ENCODE results near the gene DRC7. TPM values are rescaled to one million over a fixed set of nuclear protein-coding genes. Genes with fewer than 3 reads are reported as not detected.

DRC7 gene
- total RNA-seq, 1 experiment from 2014 or later: not detected

DNA sequence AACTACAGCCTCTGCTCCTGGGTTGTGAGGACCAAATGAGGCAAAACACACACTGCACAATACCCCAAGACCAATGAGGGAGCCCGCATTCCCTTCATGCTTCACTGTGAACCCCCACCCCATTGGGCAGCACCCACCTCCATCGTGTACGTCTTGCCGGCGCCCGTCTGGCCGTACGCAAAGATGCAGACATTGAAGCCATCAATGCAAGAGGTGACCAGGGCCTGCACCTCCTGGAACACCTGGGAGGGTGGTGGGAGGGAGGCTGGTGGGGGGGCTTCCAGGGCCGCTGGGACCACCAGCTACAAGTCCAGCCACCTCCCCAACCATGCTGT is 69.4 kb downstream of the DRC7 start:
- no TSS peak for BruUV-seq (replicated peaks)
- ATAC-seq: no peak
- no peak for DNase-seq (ENCODE audit: low read depth, low spot score)
- Histone ChIP-seq H3K9me3 (ENCODE audit: control insufficient read depth, insufficient read depth, low read depth, low read length) (no peaks in the 10 kb centered on the region), H3K4me1 (ENCODE audit: control insufficient read depth, insufficient read depth, low read length) (no peaks in the 10 kb centered on the region), H3K27ac (ENCODE audit: low read length) (no peak overlapping the region), H3K36me3 (ENCODE audit: control insufficient read depth, insufficient read depth, low read length) (no peaks in the 10 kb centered on the region), H3K27me3 (ENCODE audit: control insufficient read depth, insufficient read depth, low read length) (no peaks in the 10 kb centered on the region), H3K4me3 (ENCODE audit: low read depth in 2 of 2, low read length in 2 of 2) (no peak overlapping the region)
- in situ Hi-C loops (cut with HindIII; ENCODE audit: low pct_unique_long_range_greater_than_20kb, low sequenced_read_pairs): no loop called here
- TF ChIP-seq, protein P1, sequence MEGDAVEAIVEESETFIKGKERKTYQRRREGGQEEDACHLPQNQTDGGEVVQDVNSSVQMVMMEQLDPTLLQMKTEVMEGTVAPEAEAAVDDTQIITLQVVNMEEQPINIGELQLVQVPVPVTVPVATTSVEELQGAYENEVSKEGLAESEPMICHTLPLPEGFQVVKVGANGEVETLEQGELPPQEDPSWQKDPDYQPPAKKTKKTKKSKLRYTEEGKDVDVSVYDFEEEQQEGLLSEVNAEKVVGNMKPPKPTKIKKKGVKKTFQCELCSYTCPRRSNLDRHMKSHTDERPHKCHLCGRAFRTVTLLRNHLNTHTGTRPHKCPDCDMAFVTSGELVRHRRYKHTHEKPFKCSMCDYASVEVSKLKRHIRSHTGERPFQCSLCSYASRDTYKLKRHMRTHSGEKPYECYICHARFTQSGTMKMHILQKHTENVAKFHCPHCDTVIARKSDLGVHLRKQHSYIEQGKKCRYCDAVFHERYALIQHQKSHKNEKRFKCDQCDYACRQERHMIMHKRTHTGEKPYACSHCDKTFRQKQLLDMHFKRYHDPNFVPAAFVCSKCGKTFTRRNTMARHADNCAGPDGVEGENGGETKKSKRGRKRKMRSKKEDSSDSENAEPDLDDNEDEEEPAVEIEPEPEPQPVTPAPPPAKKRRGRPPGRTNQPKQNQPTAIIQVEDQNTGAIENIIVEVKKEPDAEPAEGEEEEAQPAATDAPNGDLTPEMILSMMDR (IDR thresholded peaks at IDR 0.05): no peak
- TF ChIP-seq SIN3A (IDR thresholded peaks at IDR 0.05; ENCODE audit: borderline replicate concordance, insufficient read depth, low read depth, low read length): no peak
- no peak for TF ChIP-seq TCF7L2 (IDR thresholded peaks at IDR 0.05; ENCODE audit: low read depth, low read length)
- no peak for TF ChIP-seq REST (IDR thresholded peaks at IDR 0.05; ENCODE audit: insufficient read depth in 1 of 2, low read depth in 2 of 2, low read length in 1 of 2)
- no peak for TF ChIP-seq POLR2AphosphoS5 (IDR thresholded peaks at IDR 0.05; ENCODE audit: low read depth, low read length)
- CTCF ChIA-PET: interaction anchor here (0.5 kb wide), 1 partner anchor 13 kb away, joined by 4 read pairs; no protein-coding TSS in a partner anchor
- intact Hi-C loops (cut with micrococcal nuclease; ENCODE audit: unreplicated experiment): no loop called here
- POLR2A ChIA-PET: no interaction called here

DNA sequence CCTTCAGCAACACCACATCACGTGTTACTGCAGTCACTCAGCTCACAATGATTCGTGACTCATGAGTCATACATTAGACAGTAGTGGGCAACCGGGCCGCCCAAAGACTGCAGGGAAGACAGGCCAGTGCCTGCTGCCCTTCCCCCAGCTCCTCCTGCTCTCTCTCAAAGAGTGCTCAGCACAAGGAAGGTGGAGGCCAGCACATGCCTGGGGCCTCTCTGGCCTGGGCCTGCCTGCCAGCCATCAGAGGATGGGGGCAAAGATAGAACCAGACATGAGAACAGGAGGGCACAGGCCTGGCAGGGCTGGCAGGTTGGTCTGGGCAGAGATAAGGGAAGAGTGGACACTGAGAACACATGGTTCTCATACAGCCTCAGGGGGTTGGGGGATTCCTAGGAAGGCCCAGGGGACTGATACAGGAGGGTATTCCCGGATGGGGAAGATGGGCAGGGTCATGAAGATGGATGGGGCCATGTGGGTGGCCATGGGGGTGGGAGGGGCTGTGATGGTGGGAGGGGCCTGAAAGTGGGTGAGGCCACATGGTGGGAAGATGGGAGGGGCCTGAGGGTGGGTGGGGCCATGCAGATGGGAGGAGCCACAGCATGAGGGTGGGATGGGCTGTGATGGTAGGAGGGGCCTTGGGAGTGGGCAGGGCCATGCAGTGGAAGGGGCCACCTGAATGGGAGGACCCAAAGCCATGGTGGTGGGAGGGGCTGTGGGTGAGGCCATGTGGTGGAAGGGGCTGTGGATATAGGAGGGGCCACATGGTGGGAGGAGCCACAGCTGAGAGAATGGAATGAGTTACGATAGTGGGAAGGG is 69.9 kb downstream of the DRC7 start:
- DNase-seq (ENCODE audit: low read depth, low spot score): peak; percentile 18
- no TSS peak for BruUV-seq (replicated peaks)
- Histone ChIP-seq H3K27ac (ENCODE audit: low read length) (no peak overlapping the region), H3K4me3 (ENCODE audit: low read depth in 2 of 2, low read length in 2 of 2) (no peak overlapping the region), H3K36me3 (ENCODE audit: control insufficient read depth, insufficient read depth, low read length) (no peaks in the 10 kb centered on the region), H3K4me1 (ENCODE audit: control insufficient read depth, insufficient read depth, low read length) (no peaks in the 10 kb centered on the region), H3K27me3 (ENCODE audit: control insufficient read depth, insufficient read depth, low read length) (no peaks in the 10 kb centered on the region), H3K9me3 (ENCODE audit: control insufficient read depth, insufficient read depth, low read depth, low read length) (no peaks in the 10 kb centered on the region)
- CTCF ChIA-PET: interaction anchor here (0.5 to 0.6 kb wide), 2 partner anchors 13 to 42 kb away, joined by 4 to 5 read pairs; no protein-coding TSS in a partner anchor
- in situ Hi-C loops (cut with HindIII; ENCODE audit: low pct_unique_long_range_greater_than_20kb, low sequenced_read_pairs): no loop called here
- intact Hi-C loops (cut with micrococcal nuclease; ENCODE audit: unreplicated experiment): no loop called here
- TF ChIP-seq SIN3A (IDR thresholded peaks at IDR 0.05; ENCODE audit: borderline replicate concordance, insufficient read depth, low read depth, low read length): no peak
- TF ChIP-seq TCF7L2 (IDR thresholded peaks at IDR 0.05; ENCODE audit: low read depth, low read length): no peak
- TF ChIP-seq POLR2AphosphoS5 (IDR thresholded peaks at IDR 0.05; ENCODE audit: low read depth, low read length): no peak
- TF ChIP-seq, protein P1 (IDR thresholded peaks at IDR 0.05): no peak
- no peak for TF ChIP-seq REST (IDR thresholded peaks at IDR 0.05; ENCODE audit: insufficient read depth in 1 of 2, low read depth in 2 of 2, low read length in 1 of 2)
- POLR2A ChIA-PET: no interaction called here
- ATAC-seq: peak; percentile 75
